Measurements from ENCODE around the gene ACTN1. TPM values are rescaled to one million over a fixed set of nuclear protein-coding genes. Genes with fewer than 3 reads are reported as not detected.

Gene ACTN1
- total RNA-seq, 1 donor, result 1,023 TPM

GRCh38 chr14:68894123-68894522, 85.0 kb downstream of the ACTN1 start:
- H3K4me3 ChIP-seq (ENCODE audit: low read depth, low read length), result no peak overlapping the region
- TF ChIP-seq CTCF (IDR thresholded peaks at IDR 0.05; ENCODE audit: insufficient read depth, low read depth, low read length), result no peak
- peak; percentile 72 for DNase-seq (ENCODE audit: low read depth)

GRCh38 chr14:68893566-68893965, 85.5 kb downstream of the ACTN1 start:
- no peak for TF ChIP-seq CTCF (IDR thresholded peaks at IDR 0.05; ENCODE audit: insufficient read depth, low read depth, low read length)
- no peak overlapping the region for H3K4me3 ChIP-seq (ENCODE audit: low read depth, low read length)
- DNase-seq (ENCODE audit: low read depth), result no peak

DNA sequence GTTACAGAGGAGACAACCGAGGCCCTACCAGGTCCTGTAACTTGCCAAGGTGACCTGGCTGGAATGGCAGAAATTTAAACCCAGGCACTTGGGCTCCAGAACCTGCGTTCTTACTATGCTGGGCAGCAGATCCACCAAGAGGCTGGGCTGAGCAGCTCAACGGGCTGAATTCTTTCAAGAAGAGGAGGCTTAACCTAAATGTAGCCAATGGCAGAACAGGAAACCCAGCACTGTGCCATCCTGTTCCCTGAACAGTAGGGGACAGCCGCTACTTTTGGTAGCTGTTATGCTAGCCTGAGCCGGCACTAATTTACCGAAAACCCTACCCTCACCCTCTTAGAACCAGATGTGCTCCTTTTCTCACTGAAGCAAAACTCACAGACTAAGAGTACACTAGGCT, 86.1 kb downstream of the ACTN1 start:
- TF ChIP-seq CTCF (IDR thresholded peaks at IDR 0.05; ENCODE audit: insufficient read depth, low read depth, low read length), result no peak
- H3K4me3 ChIP-seq (ENCODE audit: low read depth, low read length), result no peak overlapping the region
- DNase-seq (ENCODE audit: low read depth), result no peak

DNA sequence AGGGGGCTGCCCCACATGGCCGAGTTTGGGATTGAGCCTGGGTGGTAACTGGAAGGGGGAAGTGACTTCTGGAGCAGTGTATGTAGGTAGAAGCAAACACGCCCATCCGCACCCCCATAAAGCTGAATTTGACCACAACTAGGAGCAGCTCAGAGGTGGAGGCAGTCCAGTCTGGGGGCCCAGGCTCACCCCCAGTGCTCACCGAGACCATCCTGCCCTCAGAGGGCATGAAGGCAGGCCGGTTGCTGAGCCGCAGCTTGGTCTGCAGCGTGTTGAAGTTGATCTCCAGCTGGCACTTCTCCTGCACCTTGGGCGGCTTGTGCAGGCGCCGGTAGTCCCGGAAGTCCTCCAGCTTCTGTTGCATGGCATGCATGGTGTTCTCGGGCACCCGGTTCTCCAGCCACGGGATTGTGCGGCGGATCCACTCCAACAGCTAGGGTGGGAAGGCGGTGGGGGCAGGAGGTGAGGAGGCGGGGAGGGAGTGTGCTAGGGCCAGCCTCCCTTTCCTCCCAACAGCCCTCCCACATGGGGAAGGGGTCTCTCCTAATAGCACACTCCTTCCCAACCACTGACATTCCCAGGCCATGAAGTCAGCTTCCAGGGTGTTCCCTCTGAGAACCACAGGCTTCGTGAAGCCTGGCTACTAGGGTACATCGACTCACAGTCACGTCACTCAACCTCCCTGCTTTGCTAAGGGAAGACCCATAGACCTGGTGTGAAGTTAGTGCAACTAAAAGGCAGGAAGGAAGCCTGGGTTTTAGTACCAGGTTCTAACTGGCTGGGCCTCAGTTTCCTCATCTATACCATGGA, 87.0 kb downstream of the ACTN1 start:
- TF ChIP-seq CTCF (IDR thresholded peaks at IDR 0.05; ENCODE audit: insufficient read depth, low read depth, low read length), result no peak
- DNase-seq (ENCODE audit: low read depth), result peak; percentile 28
- no peak overlapping the region for H3K4me3 ChIP-seq (ENCODE audit: low read depth, low read length)

DNA sequence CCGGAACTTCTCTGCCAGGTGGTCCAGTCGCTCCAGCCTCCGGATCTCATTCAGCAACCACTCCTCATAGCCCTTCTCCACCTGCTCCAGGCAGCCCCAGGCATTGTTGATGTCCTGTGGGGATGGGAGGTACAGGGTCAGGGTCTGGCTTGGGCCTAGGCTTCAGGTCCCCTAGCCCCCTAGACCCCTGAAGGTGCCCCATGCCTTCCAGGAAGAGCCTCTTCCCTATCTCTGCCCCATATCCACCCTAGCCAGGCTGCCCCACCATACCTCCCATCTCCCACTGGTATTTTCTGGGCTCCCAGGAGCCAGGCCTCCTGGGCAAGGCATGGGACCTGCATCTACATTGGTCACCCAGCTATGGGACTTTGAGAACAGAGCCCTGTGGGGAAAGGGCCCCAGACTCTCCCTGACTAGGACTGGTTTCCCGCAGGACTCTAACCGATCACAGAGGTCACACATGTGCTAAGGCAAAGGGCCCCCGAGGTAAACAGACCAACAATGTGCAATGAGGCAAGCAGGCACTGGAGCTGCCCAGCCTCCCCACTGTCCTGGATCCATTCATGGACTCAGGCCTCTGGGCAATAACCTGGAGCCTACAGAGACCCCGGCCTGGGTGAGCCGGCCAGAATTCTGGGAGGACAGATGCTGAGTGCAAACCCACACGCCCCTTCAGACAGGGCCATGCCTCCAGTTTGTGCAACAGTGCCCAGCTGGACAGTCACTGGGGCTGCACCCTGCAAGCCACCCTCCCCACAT, 88.8 kb downstream of the ACTN1 start:
- TF ChIP-seq CTCF (IDR thresholded peaks at IDR 0.05; ENCODE audit: insufficient read depth, low read depth, low read length), result no peak
- H3K4me3 ChIP-seq (ENCODE audit: low read depth, low read length), result no peak overlapping the region
- DNase-seq (ENCODE audit: low read depth), result no peak

GRCh38 chr14:68888883-68889282, 90.2 kb downstream of the ACTN1 start:
- no peak overlapping the region for H3K4me3 ChIP-seq (ENCODE audit: low read depth, low read length)
- no peak for DNase-seq (ENCODE audit: low read depth)
- no peak for TF ChIP-seq CTCF (IDR thresholded peaks at IDR 0.05; ENCODE audit: insufficient read depth, low read depth, low read length)
